HG03025 (cell line): ENCODE results near the gene SERPINI1.
A peak's percentile ranks its signal among the peaks of the same experiment; 100 is the strongest.

Source experiments
- ATAC-seq: cut with Tn5 transposase; IDR thresholded peaks from one replicate; pipeline ENCODE4 v1.9.1; 2021; ENCODE audit warnings: mild to moderate bottlenecking, moderate library complexity; ENCODE audit not compliant: unreplicated experiment, low FRiP score

The SERPINI1 gene

DNA sequence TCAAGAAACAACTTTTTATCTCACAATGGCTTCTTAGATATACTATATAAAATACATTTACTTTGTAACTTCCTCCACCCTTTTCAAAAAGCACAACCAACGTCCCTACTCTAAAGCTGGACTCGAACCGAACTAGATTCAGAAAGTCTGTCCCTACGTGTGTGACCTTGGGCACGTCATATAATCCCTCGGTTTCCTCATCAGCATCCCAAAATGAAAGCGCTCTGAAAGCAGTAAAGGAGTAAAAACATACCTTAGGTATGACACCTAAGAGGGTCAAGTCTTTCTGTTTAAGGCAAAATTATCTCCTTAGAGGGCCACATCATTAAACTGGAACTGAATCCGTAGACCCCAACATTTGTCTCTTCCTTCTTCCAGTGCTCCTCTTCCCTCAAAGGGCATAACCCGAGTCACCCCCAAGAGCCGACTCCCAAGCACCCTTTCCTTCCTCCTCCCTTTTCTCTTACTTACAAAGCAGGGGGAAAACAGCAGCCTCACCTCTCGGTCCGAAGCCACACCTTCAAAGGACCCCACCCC is 1.5 kb upstream of the SERPINI1 start:
- ATAC-seq = no peak

DNA sequence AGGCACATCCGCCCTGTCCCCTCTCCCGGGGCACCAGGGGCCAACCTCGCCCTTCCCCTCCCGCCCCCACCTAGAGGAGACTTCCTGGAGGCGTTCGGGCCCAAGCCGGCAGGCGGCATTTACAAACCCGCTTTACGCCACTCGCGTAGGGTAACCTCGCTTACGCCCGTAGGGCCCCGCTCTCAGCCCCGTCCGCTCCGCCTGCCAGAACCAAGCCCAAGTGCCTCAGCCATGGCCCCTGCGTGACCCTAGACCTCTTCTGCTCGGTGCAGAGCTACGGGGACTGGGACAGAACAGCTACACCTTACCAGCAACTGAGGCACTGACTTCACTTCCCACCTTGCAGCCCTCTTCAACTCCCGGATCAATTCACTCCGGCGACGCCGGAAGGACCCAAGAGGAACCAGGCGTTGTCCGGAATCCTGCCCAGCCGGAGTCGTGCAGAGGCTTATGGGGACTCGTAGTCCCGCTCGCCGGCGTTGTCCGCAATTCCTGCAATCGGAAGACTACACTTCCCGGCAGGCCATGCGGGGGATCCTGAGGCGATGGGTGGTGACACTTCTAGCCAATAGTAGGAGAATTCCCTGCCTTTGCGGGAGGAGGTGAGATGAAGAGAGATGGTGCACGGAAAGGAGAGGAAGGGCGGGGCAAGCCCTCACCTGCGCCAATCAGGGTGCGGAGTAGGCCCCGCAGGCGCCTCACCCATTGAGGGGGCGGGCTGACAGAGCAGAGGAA is 856 bp upstream of the SERPINI1 start, which contains the start of gene PDCD10:
Gene PDCD10 (minus strand): TSS at position 395 of the 735 bp plus-strand sequence. CDS start 14,735 bp downstream, outside the sequence.
- ATAC-seq = peak; percentile 90

DNA sequence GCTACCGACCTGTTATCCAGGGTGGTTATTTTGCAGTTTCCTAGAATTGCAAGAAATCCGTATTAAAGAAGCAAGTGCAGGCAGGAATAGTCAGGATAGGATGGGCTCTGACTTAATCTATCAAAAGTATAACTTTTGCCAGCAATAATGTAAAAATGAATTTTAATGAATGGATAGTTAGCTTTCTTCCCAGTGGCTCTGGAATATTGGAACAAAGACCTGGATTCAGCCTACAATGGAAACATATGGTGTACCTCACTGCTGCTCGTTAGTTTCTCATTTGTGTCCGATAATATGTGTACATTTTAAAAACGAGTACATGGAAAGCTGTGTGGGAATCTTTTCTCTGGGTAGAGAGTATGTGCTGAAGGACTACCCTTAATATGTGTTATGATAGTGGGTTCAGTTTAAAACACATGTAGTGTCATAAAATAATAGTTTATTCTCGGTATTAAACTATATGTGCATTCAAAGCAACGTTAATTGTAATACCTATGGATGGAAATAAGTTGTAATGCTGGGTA is 805 bp downstream of the SERPINI1 start:
- no peak for ATAC-seq

DNA sequence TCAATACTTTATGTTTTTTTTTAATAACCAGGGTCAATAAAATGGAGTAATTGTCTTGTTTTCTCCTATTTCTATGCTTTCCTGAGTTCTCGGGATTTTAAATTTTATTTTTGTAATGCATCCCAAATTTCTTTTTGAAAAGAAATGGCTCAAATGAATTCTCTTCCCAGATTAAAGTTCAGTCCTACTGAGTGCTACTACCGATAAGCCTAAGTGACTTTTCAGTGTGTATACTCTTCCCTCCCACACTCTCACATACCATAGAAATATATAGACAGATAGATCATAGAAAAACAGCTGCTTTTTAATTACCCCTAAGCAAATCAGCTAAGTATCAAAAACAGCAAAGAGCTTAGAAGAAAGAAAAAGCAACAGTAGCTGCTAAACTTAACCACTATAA is 1.5 kb downstream of the SERPINI1 start:
- ATAC-seq = no peak

DNA sequence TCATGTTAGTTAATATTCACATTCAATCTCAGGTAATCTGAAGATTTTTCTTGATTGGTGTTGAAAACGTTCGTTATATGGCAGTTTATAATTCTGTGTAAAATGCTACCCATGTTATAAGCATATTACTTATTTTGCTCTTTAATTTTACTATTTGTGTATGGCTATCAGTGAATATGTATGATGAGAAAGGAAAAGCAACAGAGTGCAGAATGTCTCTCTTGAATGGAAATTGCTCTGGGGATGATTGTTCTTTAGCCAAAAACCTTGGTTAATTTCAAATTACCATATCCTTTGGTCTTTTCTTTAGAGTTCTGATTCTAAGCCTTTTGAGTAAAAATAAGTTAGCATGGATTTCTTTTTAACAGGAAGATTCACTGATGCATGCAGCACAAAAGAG is 2.5 kb downstream of the SERPINI1 start:
- ATAC-seq = no peak

DNA sequence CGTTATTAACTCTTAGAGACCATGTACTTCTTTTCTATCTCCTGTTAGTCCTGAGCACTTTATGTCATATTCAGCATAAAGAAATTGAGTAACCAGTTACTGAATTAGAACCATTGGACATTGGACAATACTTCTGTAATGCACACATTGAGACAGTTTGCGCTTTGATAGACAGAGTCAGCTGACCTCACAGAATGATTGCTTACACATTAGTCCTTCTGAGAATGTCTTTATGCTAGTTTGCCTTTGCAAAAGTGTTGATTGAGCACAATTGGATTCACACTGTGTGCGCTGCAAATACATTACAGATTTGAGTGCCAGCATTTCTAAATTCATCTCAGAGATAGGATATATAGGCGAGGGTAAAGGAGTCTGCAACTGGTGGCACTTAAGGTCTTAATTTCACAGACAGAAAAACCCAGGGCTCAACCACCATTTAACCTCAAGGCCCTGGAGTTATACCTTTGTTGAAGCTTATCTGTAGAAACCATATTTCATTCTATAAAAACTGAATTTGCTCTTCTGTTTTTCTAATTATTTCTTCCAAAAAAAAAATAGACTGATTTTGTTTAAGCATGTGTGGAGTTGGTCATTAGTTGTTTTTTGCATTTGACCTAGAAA is 3.8 kb downstream of the SERPINI1 start:
- ATAC-seq = no peak

DNA sequence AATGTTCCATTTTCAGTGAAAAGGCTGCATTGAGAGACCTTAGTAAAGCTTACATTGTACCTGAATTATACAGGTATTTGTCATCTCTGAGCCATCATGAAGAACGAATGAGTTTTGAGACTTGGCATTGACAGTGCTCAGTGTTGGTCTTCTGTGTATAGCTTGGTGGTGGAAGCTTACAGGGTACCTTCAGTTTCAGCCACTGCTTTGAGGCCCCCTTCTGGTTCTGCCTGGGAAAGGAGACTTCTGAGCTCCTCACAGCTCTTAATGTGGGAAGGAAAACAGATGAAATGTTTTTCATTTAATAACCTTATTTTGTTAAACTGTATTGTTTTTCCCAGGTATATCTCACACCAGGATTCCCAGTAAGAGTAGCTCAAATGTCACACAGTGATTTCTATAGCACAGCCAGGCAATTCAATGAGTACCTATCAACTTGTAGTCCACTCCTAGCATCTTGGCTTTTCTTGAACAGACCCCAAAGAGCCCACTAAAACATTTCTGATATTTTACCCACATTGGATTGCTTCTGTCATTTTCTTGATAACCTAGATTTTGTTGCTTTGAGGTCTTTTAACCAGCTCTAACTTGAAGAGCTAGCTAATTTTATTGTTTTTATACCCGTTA is 5.6 kb downstream of the SERPINI1 start:
- ATAC-seq = peak; percentile 95

DNA sequence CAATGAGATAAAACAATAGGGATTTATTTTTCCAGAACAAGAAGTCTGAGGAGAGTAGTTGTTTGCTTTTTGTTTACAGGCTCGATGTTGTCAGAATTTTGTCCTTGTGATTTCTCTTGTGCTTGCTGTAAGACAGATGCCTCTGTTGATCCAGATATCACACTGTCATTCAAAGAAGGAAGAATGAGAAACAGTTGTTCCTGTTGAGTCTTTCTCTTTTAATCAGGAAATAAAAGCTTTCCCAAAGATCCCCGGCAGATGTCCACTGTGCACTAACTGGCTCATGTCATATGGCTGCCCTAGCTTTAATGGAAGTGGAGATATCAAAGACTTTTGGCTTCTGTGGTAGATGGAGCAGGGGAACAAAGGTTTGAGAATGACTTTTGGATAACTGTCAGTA is 6.8 kb downstream of the SERPINI1 start:
- ATAC-seq = no peak

DNA sequence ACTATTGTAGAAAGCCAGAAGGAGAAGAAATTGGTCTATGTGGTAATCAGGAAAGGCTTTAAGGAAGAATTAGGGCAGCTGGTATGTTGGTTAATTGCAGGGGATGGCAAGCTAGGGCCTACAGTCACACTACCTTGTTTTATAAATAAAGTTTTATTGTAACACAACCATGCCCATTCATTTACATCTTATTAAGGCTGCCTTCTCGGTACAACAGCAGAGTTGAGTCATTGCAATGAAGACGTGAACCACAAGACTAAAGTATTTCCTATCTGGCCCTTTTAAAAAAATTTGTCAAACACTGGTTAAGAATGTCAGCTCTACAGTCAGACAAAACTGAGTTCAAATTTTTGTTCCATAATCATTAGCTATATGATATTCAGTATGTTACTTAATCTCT is 8.3 kb downstream of the SERPINI1 start:
- no peak for ATAC-seq

DNA sequence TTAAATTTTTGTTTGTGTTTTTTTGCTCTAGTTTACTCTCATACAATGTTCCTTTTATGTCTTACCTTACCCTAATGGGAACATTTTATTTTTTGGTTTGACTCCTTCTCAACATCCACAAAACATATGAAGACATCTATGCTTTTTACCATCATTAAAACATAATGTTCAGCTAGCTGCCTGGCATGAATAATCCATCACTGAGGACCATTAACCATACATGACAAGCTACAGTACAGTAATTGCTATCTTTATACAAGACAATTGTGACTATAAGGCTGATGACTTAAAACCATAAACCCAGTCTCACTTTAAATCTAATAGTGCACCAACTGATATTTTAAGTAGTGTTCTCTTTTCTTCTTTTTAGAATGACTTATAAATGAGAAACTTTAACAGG is 13.7 kb downstream of the SERPINI1 start:
- ATAC-seq = no peak

DNA sequence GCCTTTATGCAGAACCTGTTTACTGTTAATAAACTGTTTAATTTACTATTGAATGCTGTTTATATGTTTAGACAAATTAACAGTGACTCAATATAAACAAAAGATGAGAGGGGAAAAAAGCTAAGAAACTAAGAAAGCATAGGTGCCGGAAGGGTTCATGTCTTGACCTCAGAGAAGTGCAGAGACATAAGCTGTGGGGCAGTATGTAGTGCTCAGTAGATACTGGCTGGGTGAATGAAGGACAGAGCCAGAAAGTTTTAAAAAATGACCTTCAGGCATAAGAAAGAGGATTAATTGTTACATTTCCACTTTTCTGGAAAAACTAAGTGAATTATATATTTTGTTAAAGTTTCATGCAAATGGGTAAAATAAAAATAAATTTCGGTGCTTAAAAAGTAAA is 14.2 kb downstream of the SERPINI1 start:
- ATAC-seq = no peak

DNA sequence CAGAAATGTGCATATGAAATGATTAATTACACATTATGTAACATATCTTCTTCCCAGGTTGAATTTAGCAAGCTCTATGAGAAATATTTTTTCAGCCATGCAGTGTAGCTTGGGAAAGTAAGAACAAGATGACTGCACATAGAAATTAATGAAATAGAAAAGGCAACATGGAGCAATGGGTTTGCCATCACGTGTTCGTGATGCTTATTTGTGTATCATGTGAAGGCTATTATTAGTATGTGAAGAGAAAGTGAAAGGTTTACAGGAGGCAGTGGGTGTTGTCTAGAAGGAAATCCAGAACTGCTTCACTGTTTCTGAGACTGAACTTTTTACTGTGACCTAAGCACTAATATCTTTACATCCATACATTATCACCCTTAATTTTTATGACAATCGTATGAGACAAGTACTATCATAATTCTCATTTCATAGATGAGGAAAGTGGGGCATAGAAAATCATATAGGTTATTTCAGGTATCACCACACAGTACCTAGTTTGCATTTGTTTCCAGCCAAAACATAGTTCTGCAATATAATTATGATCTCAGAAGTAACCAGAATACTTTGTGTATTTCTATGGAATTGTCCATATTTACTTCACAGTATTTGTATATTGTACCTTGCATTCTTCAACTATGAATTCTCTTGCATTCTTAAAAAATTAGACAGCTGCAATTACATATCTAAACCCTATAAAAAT is 14.9 kb downstream of the SERPINI1 start:
- ATAC-seq = peak; percentile 98

DNA sequence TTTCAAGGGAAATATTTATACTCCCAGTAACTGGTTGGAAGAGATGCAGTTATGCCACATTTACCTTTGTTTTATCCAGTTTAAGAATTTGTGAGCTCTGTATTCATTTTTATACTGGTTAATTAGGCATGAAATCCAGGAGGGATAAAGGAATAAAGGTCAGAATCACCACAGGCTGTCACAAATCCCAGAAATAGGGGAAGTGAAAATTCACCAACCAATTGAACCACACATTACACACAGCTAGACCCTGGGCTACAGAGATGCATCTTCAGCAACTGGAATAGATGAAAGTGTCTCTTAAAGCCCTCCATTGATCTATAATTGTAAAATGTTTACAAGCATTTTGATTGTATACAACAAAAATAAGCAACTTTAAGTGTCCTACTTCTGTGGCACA is 18.5 kb downstream of the SERPINI1 start:
- peak; percentile 37 for ATAC-seq

DNA sequence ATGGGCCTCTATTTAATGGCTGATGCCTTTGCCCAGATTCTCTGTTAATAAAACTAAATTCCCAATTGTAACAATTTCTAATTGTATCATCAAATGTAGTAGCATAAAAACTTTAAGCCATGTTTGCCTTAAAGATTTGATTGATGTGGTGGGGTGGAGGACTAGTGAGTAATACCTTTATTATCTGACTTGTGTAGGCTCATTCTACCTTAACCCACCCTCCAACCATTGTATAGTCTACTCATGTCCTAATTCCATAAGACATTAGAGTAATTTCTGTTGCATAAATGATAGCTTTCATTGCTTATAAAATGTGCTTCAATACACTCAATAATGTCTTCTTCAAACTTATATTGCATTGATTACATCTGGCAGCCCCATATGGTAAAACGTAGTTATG is 25.8 kb downstream of the SERPINI1 start:
- ATAC-seq = no peak

DNA sequence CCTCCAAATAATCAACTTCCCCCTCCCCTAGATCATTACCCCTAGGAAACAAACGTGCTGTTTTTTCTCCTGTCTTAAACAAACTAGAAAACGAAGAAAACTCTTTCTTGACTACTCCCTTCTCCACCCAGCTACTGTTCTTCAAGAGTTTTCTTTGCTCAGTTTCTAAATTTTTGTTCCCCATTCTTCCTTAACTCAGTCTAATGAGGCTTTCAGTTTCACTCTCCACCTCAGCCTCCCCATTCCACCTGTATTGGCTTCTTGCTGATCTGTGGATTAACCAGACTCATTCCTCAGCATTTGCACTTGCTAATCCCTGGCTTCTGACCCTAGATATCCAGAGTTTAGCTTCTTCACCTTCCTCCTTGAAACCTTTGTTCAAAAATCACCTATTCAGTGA is 26.8 kb downstream of the SERPINI1 start:
- no peak for ATAC-seq

DNA sequence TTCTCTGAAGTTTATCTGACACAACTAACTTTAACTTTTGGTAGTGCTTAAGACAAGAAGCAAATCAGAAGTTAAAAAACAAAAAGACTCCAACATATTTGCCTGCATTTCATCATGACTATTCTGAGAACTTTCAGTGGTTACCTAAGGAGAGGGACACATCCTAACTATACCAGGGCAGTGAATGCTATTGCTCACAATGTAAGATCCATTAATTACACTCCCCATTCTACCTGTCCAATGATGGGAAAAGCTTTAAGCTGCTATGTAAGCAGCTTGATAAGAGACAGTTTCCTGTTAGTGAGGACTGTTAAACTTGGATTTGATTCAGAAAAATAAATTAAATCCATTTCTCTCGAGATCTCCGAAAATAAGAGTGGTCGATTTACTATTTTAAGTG is 37.5 kb downstream of the SERPINI1 start:
- ATAC-seq = peak; percentile 26

DNA sequence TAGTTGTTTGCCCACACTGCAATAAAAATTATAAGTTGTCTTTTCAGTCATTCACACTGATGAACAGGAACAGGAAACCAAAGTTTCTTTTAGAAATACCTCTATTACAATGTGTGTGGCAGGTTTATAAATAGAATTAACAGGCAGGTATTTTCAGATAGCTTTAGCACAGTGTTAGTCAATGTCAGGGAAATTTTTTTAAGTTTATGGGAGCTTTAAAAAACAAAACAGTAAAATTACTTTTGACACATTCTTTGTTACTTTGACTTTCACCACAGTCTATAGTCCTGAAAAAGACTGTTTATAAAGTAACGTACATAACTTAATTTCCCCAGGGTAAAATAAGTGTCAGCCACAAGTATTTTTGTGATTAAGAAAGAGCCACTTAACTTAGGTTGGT is 38.1 kb downstream of the SERPINI1 start:
- ATAC-seq = peak; percentile 81

DNA sequence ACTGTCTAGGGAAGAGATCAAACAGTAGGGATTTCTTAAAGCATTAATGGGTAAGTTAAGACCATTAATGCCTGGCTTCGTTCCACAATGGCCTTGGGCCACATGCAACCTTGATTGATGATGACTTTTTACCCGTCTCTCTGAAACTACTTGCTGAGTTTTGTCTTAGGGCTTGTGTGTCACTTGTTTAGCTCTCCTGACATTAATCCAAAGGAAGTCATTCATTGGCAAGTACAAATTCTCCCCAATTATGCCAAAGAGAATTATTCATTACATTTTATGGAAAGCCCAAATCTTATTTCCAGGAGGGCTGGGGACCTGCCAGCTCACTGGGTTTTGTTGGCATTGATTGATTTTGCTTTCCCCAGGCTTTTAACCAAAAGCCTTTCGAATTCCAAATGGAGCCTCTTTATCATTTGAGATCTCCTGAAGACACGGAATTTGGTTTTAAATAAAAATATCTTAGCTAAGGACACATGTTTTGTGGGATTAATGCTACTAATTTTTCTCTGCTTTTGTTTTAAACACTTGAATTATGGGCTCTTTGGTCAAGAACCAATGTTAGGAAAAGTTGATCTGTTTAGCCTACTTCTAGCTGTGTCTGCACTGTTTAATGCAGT is 40.7 kb downstream of the SERPINI1 start:
- ATAC-seq = no peak

DNA sequence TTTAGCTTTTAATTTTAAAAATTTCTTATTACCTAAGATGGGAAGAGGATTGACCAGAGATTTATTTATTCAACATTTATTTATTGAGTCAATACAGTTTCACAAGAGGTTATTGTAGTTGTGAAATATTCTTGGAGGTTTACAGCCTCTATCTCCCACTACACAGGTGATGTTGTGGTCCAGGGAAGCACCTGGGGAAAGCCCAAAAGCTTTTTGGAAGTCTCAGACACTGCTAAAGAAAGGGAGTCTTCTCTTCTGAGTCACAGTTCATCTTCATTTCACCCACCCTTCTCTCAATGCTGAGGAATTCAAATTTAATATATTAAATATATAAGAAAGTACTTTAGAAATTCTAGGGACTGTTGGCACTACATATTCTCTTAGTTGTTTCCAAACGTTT is 41.8 kb downstream of the SERPINI1 start:
- no peak for ATAC-seq

DNA sequence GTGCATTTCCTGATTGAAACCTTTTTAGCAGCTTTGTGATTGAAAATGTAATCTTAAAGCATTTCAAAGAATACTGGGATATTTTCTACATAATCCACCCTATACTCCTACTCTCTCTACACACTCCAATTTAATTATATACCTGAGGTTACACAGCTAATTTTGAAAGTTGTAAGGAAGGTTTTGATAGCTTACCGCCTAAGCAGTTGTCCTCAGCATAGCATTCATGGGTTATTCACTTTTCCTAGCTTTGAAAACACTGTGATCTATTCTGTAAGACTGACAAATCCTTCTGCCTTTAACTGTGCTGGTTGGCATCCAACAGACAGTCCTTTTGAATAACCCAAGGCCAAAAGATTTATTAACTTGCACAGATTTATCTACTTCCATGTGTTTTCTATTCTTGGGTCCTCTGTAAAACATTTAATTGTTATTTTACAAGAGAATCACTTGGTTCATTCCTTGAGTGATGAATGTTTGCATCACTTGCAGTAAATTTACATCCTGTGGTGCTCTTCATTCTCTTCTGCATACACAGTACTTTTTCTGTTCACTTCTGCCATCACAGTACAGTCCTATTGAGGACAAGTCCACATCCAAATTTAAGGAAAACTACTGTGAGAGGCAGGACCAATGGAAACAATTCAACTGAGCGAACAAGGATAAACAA is 44.8 kb downstream of the SERPINI1 start:
- ATAC-seq = no peak
